GM21360 (cell line): ENCODE data around the gene PUS3.

Experiments
- ATAC-seq: cut with Tn5 transposase; IDR thresholded peaks from one replicate; pipeline ENCODE4 v1.9.1; 2021; ENCODE audit warnings: mild to moderate bottlenecking, moderate library complexity; ENCODE audit not compliant: unreplicated experiment

PUS3 gene

DNA sequence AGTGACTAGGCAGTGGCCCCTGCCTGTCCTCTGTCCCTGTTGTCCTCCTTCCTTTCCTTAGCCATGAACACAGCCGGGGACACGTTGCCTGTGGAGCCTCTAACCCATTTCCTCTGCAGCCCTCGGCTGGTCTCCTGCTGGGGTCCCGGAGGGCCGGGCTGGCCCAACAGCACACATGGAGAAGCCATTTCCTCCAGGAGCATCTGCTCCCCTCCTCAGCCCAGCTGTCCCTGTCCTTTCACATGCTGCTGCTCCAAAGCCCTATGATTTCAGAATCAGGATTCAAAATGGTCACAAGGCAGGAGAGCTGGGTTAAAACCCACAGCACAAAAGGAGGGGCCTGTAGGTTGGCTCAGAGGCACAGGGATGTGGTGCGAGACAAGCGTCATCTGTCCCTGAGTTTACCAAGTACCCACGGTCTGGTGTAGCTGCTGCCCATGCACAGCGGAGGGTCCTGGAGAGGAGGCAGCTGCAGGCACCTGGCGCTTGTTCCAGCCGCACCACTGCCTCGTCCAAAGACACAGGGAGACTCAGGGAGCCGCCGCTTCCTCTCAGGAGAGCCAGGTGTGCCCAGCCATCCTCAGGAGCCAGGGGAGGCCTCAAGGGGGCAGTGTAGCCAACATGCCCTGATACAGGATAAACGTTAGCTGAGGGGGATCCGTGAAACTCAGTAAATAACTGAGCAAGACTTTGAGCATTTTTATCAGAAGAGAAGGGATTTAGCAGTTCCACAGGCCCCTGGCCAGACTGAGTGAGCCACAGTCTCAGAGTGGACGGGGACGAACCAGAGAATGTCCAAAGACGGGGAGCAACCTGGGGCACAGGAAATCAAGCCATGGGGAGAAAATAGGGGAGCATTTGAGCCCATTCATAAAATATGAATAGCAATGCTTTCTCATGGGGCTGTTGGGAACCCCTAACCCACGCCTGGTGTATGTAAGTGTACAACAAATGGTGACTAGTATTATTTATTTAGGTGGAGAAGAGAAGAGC, 38.9 kb upstream of the PUS3 start:
- ATAC-seq, result no peak

GRCh38 chr11:125941267-125941618, 38.2 kb upstream of the PUS3 start:
- no peak for ATAC-seq

DNA sequence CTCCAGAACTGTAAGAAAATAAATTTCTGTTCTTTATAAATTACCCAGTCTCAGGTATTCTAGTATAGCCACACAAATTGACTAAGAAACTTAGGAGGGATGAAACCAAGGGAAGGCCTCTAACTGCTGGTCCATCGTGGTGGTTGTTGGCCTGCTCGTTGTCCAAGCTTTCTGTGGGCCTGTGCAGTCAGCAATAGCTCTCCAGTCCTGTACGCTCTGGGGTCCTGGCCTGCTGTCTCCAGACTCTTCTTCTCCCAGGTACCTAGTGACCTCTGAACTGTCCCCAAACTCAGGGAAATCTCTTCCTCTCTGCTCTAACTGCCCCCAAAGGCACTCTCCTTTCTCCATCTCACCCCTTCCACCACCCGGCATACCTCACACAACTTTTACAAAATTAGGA, 37.1 kb upstream of the PUS3 start:
- no peak for ATAC-seq

GRCh38 chr11:125939081-125939521, 36.1 kb upstream of the PUS3 start:
- no peak for ATAC-seq

- ATAC-seq, result no peak
Measured at GRCh38 chr11:125938418-125938817, 35.4 kb upstream of the PUS3 start.

DNA sequence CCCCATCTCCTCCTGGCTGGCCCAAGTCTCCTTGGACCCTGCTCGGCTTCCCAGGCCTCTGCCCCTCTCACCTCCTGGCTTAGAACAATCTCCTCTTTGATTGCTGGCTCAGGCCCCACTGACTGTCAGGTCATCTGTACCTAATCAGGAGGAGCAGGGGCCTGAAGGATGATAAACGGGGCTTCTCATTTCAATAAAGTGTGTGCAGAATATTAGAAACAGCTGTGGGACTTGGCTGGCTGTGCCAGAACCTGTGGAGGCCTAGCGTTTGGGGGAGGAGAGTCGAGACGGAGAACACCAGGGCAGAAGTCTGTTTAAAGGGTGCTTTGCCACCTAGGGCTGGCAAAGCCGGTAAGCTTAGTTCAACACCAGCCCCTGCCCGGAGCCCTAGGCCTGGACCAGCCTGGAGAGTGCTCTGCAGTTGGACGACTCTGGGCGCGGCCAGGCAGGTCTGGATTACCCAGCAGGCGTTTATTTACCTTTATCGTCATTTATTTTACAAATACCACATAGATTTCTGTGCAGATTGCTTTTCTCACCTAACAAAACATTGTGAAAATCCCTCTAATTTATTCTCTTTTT, 32.7 kb upstream of the PUS3 start:
- no peak for ATAC-seq

DNA sequence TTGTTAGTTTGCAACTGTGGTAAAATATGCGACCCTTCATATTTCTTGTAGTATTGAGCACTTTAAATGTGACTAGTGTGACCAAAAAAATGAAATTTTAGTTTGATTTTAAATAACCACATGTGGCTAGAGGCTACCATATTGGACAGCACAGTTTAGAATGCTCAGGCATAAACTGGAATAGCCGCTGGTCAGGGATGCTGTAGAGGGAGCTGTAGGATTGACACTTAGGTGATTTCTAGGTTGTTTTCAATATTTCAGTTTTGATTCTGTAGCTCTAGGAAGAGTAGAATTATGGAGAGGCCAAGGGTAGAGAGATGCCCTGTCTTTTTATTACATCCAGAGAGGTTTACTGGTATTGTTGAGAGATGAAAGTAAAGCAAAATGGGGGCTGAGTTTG, 32.0 kb upstream of the PUS3 start:
- ATAC-seq, result no peak

GRCh38 chr11:125934473-125934872, 31.5 kb upstream of the PUS3 start:
- no peak for ATAC-seq

DNA sequence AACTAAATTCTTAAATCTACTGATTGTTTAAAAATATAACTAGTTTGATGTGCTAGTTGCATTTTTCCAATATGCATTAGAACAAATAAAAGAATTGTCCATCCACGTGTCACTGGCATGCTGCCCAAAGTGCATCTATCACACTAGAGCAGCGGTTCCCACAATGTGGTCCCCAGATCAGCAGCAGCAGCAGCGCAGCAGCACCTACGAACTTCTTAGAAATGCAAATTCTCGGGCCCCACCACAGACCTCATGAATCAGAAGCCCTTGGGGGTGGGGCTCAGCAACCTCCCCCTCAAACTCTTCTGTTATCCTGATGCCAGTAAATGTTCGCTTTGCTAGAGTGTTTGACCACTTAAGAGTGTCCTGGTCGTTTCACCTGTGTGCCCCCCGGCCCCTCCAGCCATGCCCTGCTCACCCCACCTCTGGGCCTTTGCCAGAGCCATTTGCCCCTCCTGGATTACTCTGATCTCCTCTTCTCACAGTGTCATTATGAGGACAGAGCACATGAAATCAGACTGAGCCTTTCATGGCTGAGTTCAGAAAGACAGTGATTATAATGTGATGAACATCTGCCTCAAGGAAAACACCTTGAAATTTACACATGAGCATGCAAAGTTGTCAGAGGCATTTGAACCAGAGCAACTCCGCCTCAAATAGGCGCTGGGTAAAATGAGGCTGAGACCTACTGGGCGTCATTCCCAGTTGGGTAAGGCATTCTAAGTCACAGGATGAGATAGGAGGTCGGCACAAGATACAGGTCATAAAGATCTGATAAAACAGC, 30.2 kb upstream of the PUS3 start:
- no peak for ATAC-seq

DNA sequence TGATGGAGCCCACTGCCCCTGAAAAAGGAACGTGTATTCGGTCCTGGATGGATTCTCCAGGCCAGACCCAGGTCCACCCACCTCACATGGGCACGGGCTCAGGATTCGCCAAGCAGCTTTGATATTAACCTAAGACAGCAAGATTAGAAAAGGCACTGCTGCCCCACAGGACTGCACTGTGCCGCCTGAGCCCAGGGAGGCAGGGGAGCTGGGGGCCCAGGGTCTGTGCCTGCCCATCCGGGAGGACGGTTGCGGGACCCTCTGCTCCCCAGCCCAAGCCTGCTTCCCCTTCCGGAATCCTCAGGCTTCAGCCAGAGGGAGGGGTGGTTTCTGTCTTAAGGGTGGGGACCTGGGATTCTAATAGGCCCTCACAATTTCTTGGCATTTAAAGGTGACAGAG, 29.3 kb upstream of the PUS3 start:
- no peak for ATAC-seq

DNA sequence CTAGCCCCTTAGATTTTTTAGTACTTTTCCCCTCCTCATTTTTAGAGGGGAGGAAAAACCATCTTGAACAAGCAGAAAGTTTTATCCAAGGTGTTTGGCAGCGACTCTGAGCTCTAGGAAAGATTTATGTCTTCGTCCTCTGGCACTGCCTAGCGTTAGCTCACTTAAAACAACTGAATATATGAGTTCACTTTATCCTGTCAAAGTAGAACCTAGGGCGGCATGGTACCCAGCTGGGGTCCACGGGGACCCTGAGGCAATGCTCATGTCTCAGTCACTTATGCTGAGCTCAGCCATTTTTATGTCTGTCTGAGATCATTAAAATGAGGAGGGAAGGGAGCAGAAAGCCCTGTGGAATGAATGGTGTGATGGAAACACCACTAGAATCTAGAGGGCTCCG, 28.7 kb upstream of the PUS3 start:
- no peak for ATAC-seq

- no peak for ATAC-seq
Measured at GRCh38 chr11:125931116-125931515, 28.1 kb upstream of the PUS3 start.

DNA sequence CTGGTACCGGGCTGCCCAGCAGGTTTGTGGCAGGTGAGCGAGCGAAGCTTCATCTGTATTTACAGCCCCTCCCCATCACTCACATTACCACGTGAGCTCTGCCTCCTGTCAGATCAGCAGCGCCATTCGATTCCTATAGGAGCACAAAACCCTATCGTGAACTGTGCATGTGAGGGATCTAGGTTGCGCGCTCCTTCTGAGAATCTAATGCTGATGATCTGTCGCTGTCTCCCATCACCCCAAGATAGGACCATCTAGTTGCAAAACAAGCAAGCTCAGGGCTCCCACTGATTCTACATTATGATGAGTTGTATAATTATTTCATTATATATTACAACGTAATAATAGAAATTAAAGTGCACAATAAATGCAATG, 27.1 kb upstream of the PUS3 start:
- ATAC-seq, result no peak

DNA sequence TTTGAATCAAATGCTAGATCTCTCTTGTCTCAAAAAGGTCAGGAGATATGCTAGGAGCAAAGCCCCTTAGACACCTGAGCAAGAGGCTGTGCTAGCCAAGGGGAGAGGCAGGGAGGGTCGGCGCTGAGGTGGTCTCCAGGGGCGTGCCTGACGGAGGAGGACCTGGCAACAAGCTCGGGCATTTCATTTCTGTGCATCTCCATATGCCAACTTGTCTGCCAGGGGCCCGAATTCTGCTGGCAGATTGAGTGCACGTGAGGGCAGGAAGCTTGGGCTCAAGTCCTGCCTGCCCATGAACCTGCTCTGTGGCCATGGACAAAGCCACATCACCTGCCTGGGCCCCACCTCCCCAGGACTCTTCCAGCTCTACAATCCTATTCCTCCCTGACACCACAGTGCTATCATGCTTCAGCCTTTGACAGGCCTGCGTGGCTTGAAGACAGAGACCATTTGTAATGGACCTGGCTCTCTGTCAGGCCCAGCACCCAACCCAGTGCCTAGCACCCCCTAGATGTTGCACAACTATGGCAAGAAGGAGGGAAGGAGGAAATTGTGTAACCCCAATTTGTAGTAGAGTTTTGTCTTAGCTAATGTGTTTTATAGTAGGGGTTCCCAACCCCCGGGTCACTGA, 26.6 kb upstream of the PUS3 start:
- no peak for ATAC-seq

GRCh38 chr11:125926682-125927081, 23.7 kb upstream of the PUS3 start:
- ATAC-seq, result no peak

- ATAC-seq, result no peak
Measured at GRCh38 chr11:125925804-125926203, 22.8 kb upstream of the PUS3 start.

DNA sequence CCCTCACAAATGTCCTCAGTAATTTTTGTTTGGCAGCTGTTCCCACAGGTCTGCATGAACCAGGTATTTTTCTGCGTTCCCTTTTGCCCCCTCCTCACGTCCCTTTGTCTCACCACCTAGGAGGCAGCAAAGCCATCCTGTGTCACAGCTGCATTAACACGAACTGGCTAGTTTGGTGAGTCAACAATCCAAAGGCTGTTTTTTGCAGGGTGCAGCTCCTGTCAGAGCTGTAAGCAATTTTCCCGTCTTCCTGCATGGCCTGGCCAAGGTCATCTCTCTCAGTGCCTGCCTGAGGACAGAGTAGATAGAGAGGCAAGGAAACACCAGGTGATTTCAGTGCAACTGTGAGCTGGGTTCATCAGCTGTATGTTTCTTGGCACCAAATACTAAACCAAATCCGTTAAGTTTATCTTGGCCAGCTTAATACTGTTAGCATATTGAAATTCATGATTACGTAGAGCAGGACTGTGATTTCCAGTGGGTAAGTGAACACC, 22.3 kb upstream of the PUS3 start:
- no peak for ATAC-seq

DNA sequence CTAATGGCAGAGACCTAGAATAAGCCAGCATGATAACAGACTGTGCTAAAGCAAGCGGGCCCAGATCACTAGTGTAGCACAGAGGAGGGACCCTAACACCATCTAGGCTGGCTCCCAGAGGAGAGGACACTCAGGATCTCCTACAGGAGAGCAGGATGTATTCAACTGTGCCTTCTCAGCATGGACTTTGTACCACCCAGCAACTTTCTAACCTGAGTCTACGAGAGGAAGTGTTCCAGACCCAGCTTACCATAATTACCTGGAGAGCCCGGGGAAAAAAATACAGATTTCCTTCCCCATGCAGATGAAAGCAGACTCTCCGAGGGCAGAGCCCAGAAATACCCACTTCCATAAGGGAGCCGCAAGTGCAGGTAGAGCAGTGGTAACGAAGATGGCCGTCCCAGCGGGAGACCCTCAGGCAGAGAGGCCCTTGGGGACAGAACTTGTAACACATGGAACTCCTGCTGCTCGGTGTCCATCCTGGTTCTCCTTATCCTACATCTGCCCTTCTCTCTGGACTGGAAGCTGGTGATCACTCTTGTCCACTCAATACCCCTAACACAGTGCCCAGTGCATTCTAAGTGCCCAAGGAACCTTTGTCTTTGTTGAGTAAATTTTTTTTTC, 21.5 kb upstream of the PUS3 start:
- ATAC-seq, result no peak

DNA sequence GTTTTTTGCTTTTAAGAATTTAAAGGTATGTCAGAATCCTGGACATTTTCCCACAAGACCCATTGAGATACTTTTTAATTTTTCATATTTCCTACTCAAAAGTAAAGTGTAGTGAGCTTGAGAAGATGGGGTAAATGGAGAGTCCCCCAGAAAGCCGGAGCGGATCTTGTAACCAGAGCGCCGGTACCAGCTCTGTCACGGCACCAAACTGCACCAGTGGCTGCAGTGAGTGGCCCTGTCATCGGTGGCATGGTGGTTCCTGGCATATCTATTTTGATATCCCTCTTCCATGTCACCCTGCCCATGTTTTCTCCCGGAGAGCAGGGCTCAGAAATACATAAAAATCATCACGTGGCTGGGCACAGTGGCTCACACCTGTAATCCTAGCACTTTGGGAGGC, 20.6 kb upstream of the PUS3 start:
- no peak for ATAC-seq

- peak; percentile 52 for ATAC-seq
Measured at GRCh38 chr11:125923012-125923579, 20.1 kb upstream of the PUS3 start.
